GM18511 (cell line): ENCODE measurements around the gene IQCE.
"Not testable (repeated sequence)": the region's sequence is repeated elsewhere in the genome, so short reads cannot be mapped to it uniquely, and the experiment has no call there.

Experiments used
- ATAC-seq: cut with Tn5 transposase; IDR thresholded peaks from one replicate; pipeline ENCODE4 v1.9.1; 2021; ENCODE audit warnings: mild to moderate bottlenecking, moderate library complexity; ENCODE audit not compliant: unreplicated experiment

The IQCE gene

GRCh38 chr7:2531796-2532110 lies 27.0 kb upstream of the IQCE start:
- not testable (repeated sequence) for ATAC-seq

GRCh38 chr7:2532199-2532772 lies 26.5 kb upstream of the IQCE start:
- not testable (repeated sequence) for ATAC-seq

- not testable (repeated sequence) for ATAC-seq
Measured at GRCh38 chr7:2532816-2533215, 26.0 kb upstream of the IQCE start.

- ATAC-seq, result not testable (repeated sequence)
Measured at GRCh38 chr7:2533566-2533965, 25.2 kb upstream of the IQCE start.

GRCh38 chr7:2534214-2534613 lies 24.6 kb upstream of the IQCE start:
- not testable (repeated sequence) for ATAC-seq

GRCh38 chr7:2535872-2536627 lies 22.7 kb upstream of the IQCE start:
- ATAC-seq, result not testable (repeated sequence)

- ATAC-seq, result no peak
Measured at GRCh38 chr7:2537981-2538851, 20.6 kb upstream of the IQCE start.

- no peak for ATAC-seq
Measured at GRCh38 chr7:2539031-2539911, 19.5 kb upstream of the IQCE start.

GRCh38 chr7:2540133-2540532 lies 18.6 kb upstream of the IQCE start:
- ATAC-seq, result no peak

GRCh38 chr7:2540641-2541051 lies 18.1 kb upstream of the IQCE start:
- no peak for ATAC-seq

- ATAC-seq, result no peak
Measured at GRCh38 chr7:2541291-2542010, 17.3 kb upstream of the IQCE start.

GRCh38 chr7:2542011-2542915 lies 16.5 kb upstream of the IQCE start:
- ATAC-seq, result no peak

- ATAC-seq, result no peak
Measured at GRCh38 chr7:2542916-2543871, 15.6 kb upstream of the IQCE start.

- ATAC-seq, result no peak
Measured at GRCh38 chr7:2544541-2545188, 14.1 kb upstream of the IQCE start.

- ATAC-seq, result no peak
Measured at GRCh38 chr7:2545746-2546425, 12.9 kb upstream of the IQCE start.

- no peak for ATAC-seq
Measured at GRCh38 chr7:2546776-2547586, 11.8 kb upstream of the IQCE start.
